Smooth muscle cell (in vitro differentiated cells): ENCODE results near the gene TCEANC2. TPM values are rescaled to one million over a fixed set of nuclear protein-coding genes. Genes with fewer than 3 reads are reported as not detected.

Experiments used
- DNase-seq: peaks from one replicate; lab custom pipeline; 2025; ENCODE audit not compliant: unreplicated experiment; lab: John Stamatoyannopoulos, UW
- H2AFZ ChIP-seq: fragments of 200-600 bp; sonication (generic); 2 replicates; pipeline ENCODE4 v1.6.0; 2016; ENCODE audit warnings: antibody characterized with exemption, low read depth, mild to moderate bottlenecking
- H3F3A ChIP-seq: fragments of 200-600 bp; sonication (generic); 2 replicates; pipeline ENCODE4 v1.6.0; 2017; ENCODE audit warnings: antibody characterized with exemption, low read depth
- H3K27ac ChIP-seq: fragments of 200-600 bp; sonication (generic); 2 replicates; pipeline ENCODE4 v1.5.1; 2016; ENCODE audit warnings: low read depth, mild to moderate bottlenecking
- H3K27me3 ChIP-seq: fragments of 200-600 bp; sonication (generic); 2 replicates; pipeline ENCODE4 v1.6.1; 2016; ENCODE audit warnings: low read depth, mild to moderate bottlenecking
- H3K36me3 ChIP-seq: fragments of 200-600 bp; sonication (generic); 2 replicates; pipeline ENCODE4 v1.5.1; 2016; ENCODE audit warnings: low read depth
- H3K4me1 ChIP-seq: fragments of 200-600 bp; sonication (generic); 2 replicates; pipeline ENCODE4 v1.5.1; 2016; ENCODE audit warnings: low read depth
- H3K4me2 ChIP-seq: fragments of 200-600 bp; sonication (generic); 2 replicates; pipeline ENCODE4 v1.6.0; 2016; ENCODE audit warnings: mild to moderate bottlenecking
- H3K4me3 ChIP-seq: fragments of 200-600 bp; sonication (generic); 2 replicates; pipeline ENCODE4 v1.5.1; 2016; ENCODE audit warnings: mild to moderate bottlenecking
- H3K79me2 ChIP-seq: fragments of 200-600 bp; sonication (generic); 2 replicates; pipeline ENCODE4 v1.6.0; 2016; ENCODE audit warnings: low read depth, mild to moderate bottlenecking
- H3K9ac ChIP-seq: fragments of 200-600 bp; sonication (generic); 2 replicates; pipeline ENCODE4 v1.6.0; 2016; ENCODE audit warnings: low read depth
- H3K9me3 ChIP-seq: fragments of 200-600 bp; sonication (generic); replicated peaks from 2 replicates; pipeline ENCODE4 v1.5.1; 2016; ENCODE audit warnings: low read depth
- H4K20me1 ChIP-seq: fragments of 200-600 bp; sonication (generic); 2 replicates; pipeline ENCODE4 v1.6.0; 2016; ENCODE audit warnings: low read depth
- CTCF ChIP-seq: fragments of 200-600 bp; sonication (generic); IDR thresholded peaks from 2 replicates; pipeline ENCODE4 v1.5.1; 2017; ENCODE audit warnings: borderline replicate concordance, mild to moderate bottlenecking, antibody characterized with exemption; ENCODE audit not compliant: insufficient read depth, poor library complexity, severe bottlenecking
- WGBS: methylation state at CpG from one replicate; pipeline ENCODE4 v1.1.7; 2016; ENCODE audit warnings: low lambda C conversion rate; 5-methylcytosine and 5-hydroxymethylcytosine counted together
- polyA plus RNA-seq: library from polyadenylated mRNA; unstranded; fragments of >200 nt; fragmentation: Nextera tagmentation; extraction: Ambion mirVana; gene quantifications from 2 replicates; pipeline ENCODE4 v1.2.1, GENCODE V29; 2016
- total RNA-seq: library from RNA; depleted of rRNA; stranded (reverse); fragments of >200 nt; gene quantifications from 2 replicates; pipeline ENCODE4 v1.2.3, GENCODE V29; 2014

The TCEANC2 gene
- total and polyA plus RNA-seq, 2 experiments from 2014 or later, result 2.1 to 4.6 TPM

GRCh38 chr1:54014009-54014629 lies 39.3 kb upstream of the TCEANC2 start:
- no peak for DNase-seq
- 86% methylated on average over 11 of the region's 17 CpGs for WGBS
- peaks cover 12% of the 10 kb centered on the region for H3K27me3 ChIP-seq

GRCh38 chr1:54016343-54017282 lies 36.8 kb upstream of the TCEANC2 start:
- no peaks in the 10 kb centered on the region for H3K36me3 ChIP-seq
- H3F3A ChIP-seq, result no peaks in the 10 kb centered on the region
- no peaks in the 10 kb centered on the region for H3K4me1 ChIP-seq
- H3K9me3 ChIP-seq, result no peaks in the 10 kb centered on the region
- no peaks in the 10 kb centered on the region for H3K79me2 ChIP-seq
- no peak overlapping the region for H3K27ac ChIP-seq
- DNase-seq, result no peak
- peaks cover 6% of the 10 kb centered on the region for H3K27me3 ChIP-seq
- H4K20me1 ChIP-seq, result no peaks in the 10 kb centered on the region
- 55% methylated on average over 8 of the region's 8 CpGs for WGBS
- H3K4me3 ChIP-seq, result no peak overlapping the region
- H3K4me2 ChIP-seq, result no peak overlapping the region
- H2AFZ ChIP-seq, result no peak overlapping the region
- no peak overlapping the region for H3K9ac ChIP-seq
- TF ChIP-seq CTCF, result no peak

More at GRCh38 chr1:54014009-54014629, 39.3 kb upstream of the TCEANC2 start:
- H3K79me2 ChIP-seq, result no peaks in the 10 kb centered on the region
- H3K27ac ChIP-seq, result no peak overlapping the region
- H3K4me1 ChIP-seq, result no peaks in the 10 kb centered on the region
- H3K36me3 ChIP-seq, result no peaks in the 10 kb centered on the region
- no peak overlapping the region for H3K9ac ChIP-seq
- H2AFZ ChIP-seq, result no peak overlapping the region
- no peak overlapping the region for H3K4me3 ChIP-seq
- H3K9me3 ChIP-seq, result no peaks in the 10 kb centered on the region
- no peaks in the 10 kb centered on the region for H4K20me1 ChIP-seq
- no peak for TF ChIP-seq CTCF
- H3K4me2 ChIP-seq, result no peak overlapping the region
- no peaks in the 10 kb centered on the region for H3F3A ChIP-seq

- Histone ChIP-seq H3K4me3 (no peak within 1 kb of the TSS), H4K20me1 (no peaks in the 10 kb centered on the region), H3K27ac (no peak within 1 kb of the TSS), H3F3A (no peaks in the 10 kb centered on the region), H3K9ac (no peak within 1 kb of the TSS), H3K4me2 (no peak within 1 kb of the TSS), H2AFZ (no peak within 1 kb of the TSS), H3K4me1 (no peaks in the 10 kb centered on the region), H3K36me3 (no peaks in the 10 kb centered on the region), H3K79me2 (no peaks in the 10 kb centered on the region), H3K27me3 (no peaks in the 10 kb centered on the region), H3K9me3 (no peaks in the 10 kb centered on the region)
- TF ChIP-seq CTCF, result no peak
- DNase-seq, result no peak
- WGBS, result 67% methylated on average over 6 of the region's 6 CpGs
These were observed 35.4 kb upstream of the TCEANC2 start, which contains the start of gene LDLRAD1 for GRCh38 chr1:54017979-54018378. Gene LDLRAD1 (minus strand): TSS chr1:54018186. CDS start chr1:54018112, 74 bp downstream.
